ENCODE data around the gene SPZ1. TPM values are rescaled to one million over a fixed set of nuclear protein-coding genes. Genes with fewer than 3 reads are reported as not detected.

SPZ1 gene
- polyA plus RNA-seq, 1 of the 3 experiments (the other 2 are of a cell fraction): not detected

DNA sequence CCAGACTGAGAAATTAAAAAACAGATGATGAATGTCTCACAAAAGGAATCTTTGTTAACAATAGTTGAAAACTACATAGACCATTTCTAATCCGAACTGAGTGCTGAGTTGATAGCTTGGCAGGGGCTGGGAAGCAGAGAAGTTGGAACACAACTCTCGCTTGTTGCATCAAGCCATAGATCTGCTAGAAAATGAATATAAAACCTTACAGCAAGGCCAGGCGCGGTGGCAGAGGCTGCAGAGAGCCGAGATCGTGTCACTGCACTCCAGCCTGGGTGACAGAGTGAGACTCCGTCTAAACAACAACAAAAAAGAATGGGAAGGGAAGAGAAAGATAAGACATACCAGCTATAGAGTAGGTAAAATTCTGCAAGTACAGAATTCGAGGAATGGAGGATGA lies 28.0 kb upstream of the SPZ1 start:
- TF ChIP-seq, protein P1, sequence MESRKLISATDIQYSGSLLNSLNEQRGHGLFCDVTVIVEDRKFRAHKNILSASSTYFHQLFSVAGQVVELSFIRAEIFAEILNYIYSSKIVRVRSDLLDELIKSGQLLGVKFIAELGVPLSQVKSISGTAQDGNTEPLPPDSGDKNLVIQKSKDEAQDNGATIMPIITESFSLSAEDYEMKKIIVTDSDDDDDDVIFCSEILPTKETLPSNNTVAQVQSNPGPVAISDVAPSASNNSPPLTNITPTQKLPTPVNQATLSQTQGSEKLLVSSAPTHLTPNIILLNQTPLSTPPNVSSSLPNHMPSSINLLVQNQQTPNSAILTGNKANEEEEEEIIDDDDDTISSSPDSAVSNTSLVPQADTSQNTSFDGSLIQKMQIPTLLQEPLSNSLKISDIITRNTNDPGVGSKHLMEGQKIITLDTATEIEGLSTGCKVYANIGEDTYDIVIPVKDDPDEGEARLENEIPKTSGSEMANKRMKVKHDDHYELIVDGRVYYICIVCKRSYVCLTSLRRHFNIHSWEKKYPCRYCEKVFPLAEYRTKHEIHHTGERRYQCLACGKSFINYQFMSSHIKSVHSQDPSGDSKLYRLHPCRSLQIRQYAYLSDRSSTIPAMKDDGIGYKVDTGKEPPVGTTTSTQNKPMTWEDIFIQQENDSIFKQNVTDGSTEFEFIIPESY (IDR thresholded peaks at IDR 0.05; ENCODE audit: borderline replicate concordance, low read depth): no peak
- TF ChIP-seq GABPA (IDR thresholded peaks at IDR 0.05; ENCODE audit: low read depth) (no peak), FOXJ3 (CRISPR knock-in tag; IDR thresholded peaks at IDR 0.05) (no peak), NRF1 (IDR thresholded peaks at IDR 0.05; ENCODE audit: low read depth, low read length) (no peak), MXI1 (IDR thresholded peaks at IDR 0.05; ENCODE audit: low read depth, low read length) (no peak), NFIC (IDR thresholded peaks at IDR 0.05; ENCODE audit: borderline replicate concordance) (no peak), RFX5 (IDR thresholded peaks at IDR 0.05; ENCODE audit: low read length) (no peak), EZH2phosphoT487 (IDR thresholded peaks at IDR 0.05; ENCODE audit: borderline replicate concordance, low read depth) (no peak), FOXM1 (IDR thresholded peaks at IDR 0.05; ENCODE audit: low read depth) (no peak), GATA2 (CRISPR knock-in tag; IDR thresholded peaks at IDR 0.05) (no peak), MEF2A (IDR thresholded peaks at IDR 0.05; ENCODE audit: borderline replicate concordance, low read depth) (no peak), TCF12 (IDR thresholded peaks at IDR 0.05) (no peak), TEAD4 (IDR thresholded peaks at IDR 0.05; ENCODE audit: borderline replicate concordance, insufficient read depth) (no peak)
- TF ChIP-seq, protein P2, sequence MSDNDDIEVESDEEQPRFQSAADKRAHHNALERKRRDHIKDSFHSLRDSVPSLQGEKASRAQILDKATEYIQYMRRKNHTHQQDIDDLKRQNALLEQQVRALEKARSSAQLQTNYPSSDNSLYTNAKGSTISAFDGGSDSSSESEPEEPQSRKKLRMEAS (IDR thresholded peaks at IDR 0.05; ENCODE audit: low read depth): no peak
- TF ChIP-seq, protein P3, sequence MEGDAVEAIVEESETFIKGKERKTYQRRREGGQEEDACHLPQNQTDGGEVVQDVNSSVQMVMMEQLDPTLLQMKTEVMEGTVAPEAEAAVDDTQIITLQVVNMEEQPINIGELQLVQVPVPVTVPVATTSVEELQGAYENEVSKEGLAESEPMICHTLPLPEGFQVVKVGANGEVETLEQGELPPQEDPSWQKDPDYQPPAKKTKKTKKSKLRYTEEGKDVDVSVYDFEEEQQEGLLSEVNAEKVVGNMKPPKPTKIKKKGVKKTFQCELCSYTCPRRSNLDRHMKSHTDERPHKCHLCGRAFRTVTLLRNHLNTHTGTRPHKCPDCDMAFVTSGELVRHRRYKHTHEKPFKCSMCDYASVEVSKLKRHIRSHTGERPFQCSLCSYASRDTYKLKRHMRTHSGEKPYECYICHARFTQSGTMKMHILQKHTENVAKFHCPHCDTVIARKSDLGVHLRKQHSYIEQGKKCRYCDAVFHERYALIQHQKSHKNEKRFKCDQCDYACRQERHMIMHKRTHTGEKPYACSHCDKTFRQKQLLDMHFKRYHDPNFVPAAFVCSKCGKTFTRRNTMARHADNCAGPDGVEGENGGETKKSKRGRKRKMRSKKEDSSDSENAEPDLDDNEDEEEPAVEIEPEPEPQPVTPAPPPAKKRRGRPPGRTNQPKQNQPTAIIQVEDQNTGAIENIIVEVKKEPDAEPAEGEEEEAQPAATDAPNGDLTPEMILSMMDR (IDR thresholded peaks at IDR 0.05): no peak
- TF ChIP-seq, protein P4, sequence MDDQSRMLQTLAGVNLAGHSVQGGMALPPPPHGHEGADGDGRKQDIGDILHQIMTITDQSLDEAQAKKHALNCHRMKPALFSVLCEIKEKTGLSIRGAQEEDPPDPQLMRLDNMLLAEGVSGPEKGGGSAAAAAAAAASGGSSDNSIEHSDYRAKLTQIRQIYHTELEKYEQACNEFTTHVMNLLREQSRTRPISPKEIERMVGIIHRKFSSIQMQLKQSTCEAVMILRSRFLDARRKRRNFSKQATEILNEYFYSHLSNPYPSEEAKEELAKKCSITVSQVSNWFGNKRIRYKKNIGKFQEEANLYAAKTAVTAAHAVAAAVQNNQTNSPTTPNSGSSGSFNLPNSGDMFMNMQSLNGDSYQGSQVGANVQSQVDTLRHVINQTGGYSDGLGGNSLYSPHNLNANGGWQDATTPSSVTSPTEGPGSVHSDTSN (IDR thresholded peaks at IDR 0.05): no peak
- Histone ChIP-seq H3K27ac (ENCODE audit: low read depth in 2 of 2, low read length in 1 of 2) (no peak overlapping the region), H3K4me3 (ENCODE audit: low read depth in 2 of 2, low read length in 1 of 2) (no peak overlapping the region), H4K20me1 (ENCODE audit: insufficient read depth) (no peaks in the 10 kb centered on the region), H3K27me3 (ENCODE audit: insufficient read depth) (no peaks in the 10 kb centered on the region), H3K79me2 (ENCODE audit: insufficient read depth) (no peaks in the 10 kb centered on the region), H3K9ac (no peak overlapping the region), H3K36me3 (replicated peaks in 1 of 2; ENCODE audit: control insufficient read depth in 1 of 2, insufficient read depth in 2 of 2, low read length in 1 of 2) (no peaks in the 10 kb centered on the region), H2AFZ (ENCODE audit: low read depth) (no peak overlapping the region), H3K4me1 (ENCODE audit: control insufficient read depth in 1 of 2, insufficient read depth in 2 of 2, low read depth in 1 of 2, low read length in 1 of 2) (no peaks in the 10 kb centered on the region), H3F3A (replicated peaks; ENCODE audit: insufficient read depth) (no peaks in the 10 kb centered on the region), H3K9me2 (no peaks in the 10 kb centered on the region), H3K4me2 (no peak overlapping the region), H3K9me3 (no peaks in the 10 kb centered on the region)
- ChIA-PET CTCF (interaction anchor here (2.6 kb wide), 1 partner anchor 208 kb away, joined by 7 read pairs; no protein-coding TSS in a partner anchor), POLR2A (no interaction called here)
- no peak for DNase-seq
- WGBS (ENCODE audit: low lambda C conversion rate): 52% methylated on average over 8 of the region's 8 CpGs
